HG03354 (cell line): ENCODE data around the gene UGGT2.
"Not testable (repeated sequence)": the region's sequence is repeated elsewhere in the genome, so short reads cannot be mapped to it uniquely, and the experiment has no call there.

ENCODE experiments used
- ATAC-seq: cut with Tn5 transposase; IDR thresholded peaks from one replicate; pipeline ENCODE4 v1.9.1; 2021; ENCODE audit warnings: mild to moderate bottlenecking; ENCODE audit not compliant: unreplicated experiment, poor library complexity, severe bottlenecking

Gene UGGT2

GRCh38 chr13:95763601-95764000 is 289.6 kb downstream of the UGGT2 start:
- ATAC-seq, result no peak

- not testable (repeated sequence) for ATAC-seq
These were observed 290.6 kb downstream of the UGGT2 start for GRCh38 chr13:95762626-95763025.

- no peak for ATAC-seq
These were observed 297.1 kb downstream of the UGGT2 start for GRCh38 chr13:95756072-95756471.

GRCh38 chr13:95754069-95754468 is 299.1 kb downstream of the UGGT2 start:
- no peak for ATAC-seq

- no peak for ATAC-seq
These were observed 300.5 kb downstream of the UGGT2 start for GRCh38 chr13:95752677-95753076.
